GM12878 (cell line): ENCODE data around the gene TK1. TPM values are rescaled to one million over a fixed set of nuclear protein-coding genes. Genes with fewer than 3 reads are reported as not detected.

Experiments used
- ATAC-seq: fragments of 200-7000 bp; cut with Tn5 transposase; 3 replicates; pipeline ENCODE4 v1.9.1; 2020; ENCODE audit warnings: mild to moderate bottlenecking, moderate library complexity
- BruUV-seq: library from RNA; stranded (reverse); fragments of 400-500 nt; replicated peaks from 2 replicates; lab custom pipeline; 2021; lab: Mats Ljungman, UMichigan
- CTCF ChIA-PET: fragments of 300-600 bp; sonication (Branson Sonifier 250); formaldehyde crosslinking; extraction: SDS; loops from one replicate; lab custom pipeline; 2021; ENCODE audit warnings: inconsistent platforms; lab: Yijun Ruan, JAX
- POLR2A ChIA-PET: fragments of 350-600 bp; formaldehyde crosslinking; extraction: SDS; loops from one replicate; lab custom pipeline; 2021; ENCODE audit warnings: inconsistent platforms; lab: Charles Lee
- RAD21 ChIA-PET: fragments of 300-600 bp; sonication (Branson Sonifier 250); formaldehyde crosslinking; loops from one replicate; lab custom pipeline; 2023; ENCODE audit warnings: antibody characterized with exemption; ENCODE audit not compliant: unreplicated experiment; lab: Charles Lee
- SMC1A ChIA-PET: fragments of 300-600 bp; sonication (Branson Sonifier 250); formaldehyde crosslinking; loops from one replicate; lab custom pipeline; 2023; ENCODE audit not compliant: unreplicated experiment, uncharacterized antibody; lab: Charles Lee
- DNase-seq: peaks from one replicate; pipeline ENCODE4 v3.0.0-alpha.2; 2011; ENCODE audit warnings: low read depth, low spot score
- FAIRE-seq: peaks from 3 replicates; lab custom pipeline; 2011; peaks lifted over from hg19 to GRCh38; lab: Jason Lieb, UNC
- H2AFZ ChIP-seq: 2 replicates; pipeline ENCODE4 v1.6.0; 2011; ENCODE audit warnings: low read depth, low read length, control low read depth; ENCODE audit not compliant: control insufficient read depth
- H3K27ac ChIP-seq: 2 replicates; pipeline ENCODE4 v1.5.1; 2011; ENCODE audit warnings: control low read depth; ENCODE audit not compliant: control insufficient read depth, insufficient read depth
- H3K27me3 ChIP-seq, 2 experiments: replicated peaks in 1 of 2; 2 replicates each; pipeline versions ENCODE4 v1.6.0 to v1.6.1; 2011; ENCODE audit warnings: low read length in 1 of 2; ENCODE audit not compliant: control insufficient read depth in 2 of 2, insufficient read depth in 2 of 2
- H3K36me3 ChIP-seq, 2 experiments: 2 replicates each; pipeline ENCODE4 v1.5.1; 2011; ENCODE audit warnings: low read length in 1 of 2; ENCODE audit not compliant: control insufficient read depth in 2 of 2, insufficient read depth in 2 of 2
- H3K4me1 ChIP-seq: 2 replicates; pipeline ENCODE4 v1.6.1; 2011; ENCODE audit warnings: mild to moderate bottlenecking, low read length, moderate library complexity, mixed read lengths; ENCODE audit not compliant: control insufficient read depth, insufficient read depth
- H3K4me2 ChIP-seq: 2 replicates; pipeline ENCODE4 v1.6.0; 2011; ENCODE audit warnings: control low read depth; ENCODE audit not compliant: control insufficient read depth, insufficient read depth
- H3K4me3 ChIP-seq: fragments of 200-600 bp; sonication (generic); 2 replicates; pipeline ENCODE4 v1.5.1; 2016
- H3K79me2 ChIP-seq: 2 replicates; pipeline ENCODE4 v1.6.0; 2011; ENCODE audit warnings: low read length; ENCODE audit not compliant: control insufficient read depth, insufficient read depth
- H3K9ac ChIP-seq: 2 replicates; pipeline ENCODE4 v1.8.0; 2011; ENCODE audit warnings: low read length, control low read depth, mixed read lengths; ENCODE audit not compliant: control insufficient read depth, insufficient read depth
- H3K9me3 ChIP-seq: replicated peaks from 3 replicates; pipeline ENCODE4 v1.5.1; 2011; ENCODE audit warnings: mild to moderate bottlenecking, low read length; ENCODE audit not compliant: control insufficient read depth, insufficient read depth
- H4K20me1 ChIP-seq: 2 replicates; pipeline ENCODE4 v1.6.0; 2011; ENCODE audit not compliant: control insufficient read depth, insufficient read depth
- CBX5 ChIP-seq: sonication (generic); IDR thresholded peaks from 2 replicates; pipeline ENCODE4 v1.6.1; 2016; ENCODE audit warnings: low read depth, moderate library complexity, mild to moderate bottlenecking, inconsistent platforms
- IKZF1 ChIP-seq: fragments of 450-650 bp; conservative IDR thresholded peaks from 2 replicates; pipeline ENCODE4 v1.6.1; 2017; ENCODE audit warnings: antibody characterized with exemption, mild to moderate bottlenecking
- POLR2A ChIP-seq: IDR thresholded peaks from 2 replicates; pipeline ENCODE4 v1.6.1; 2011; ENCODE audit warnings: low read depth, mild to moderate bottlenecking, low read length
- POLR2AphosphoS2 ChIP-seq: IDR thresholded peaks from 2 replicates; pipeline ENCODE4 v1.6.1; 2011; ENCODE audit warnings: low read depth, mild to moderate bottlenecking, low read length, improper control_type of control experiment, moderate library complexity
- STAT3 ChIP-seq: IDR thresholded peaks from 2 replicates; pipeline ENCODE4 v1.6.1; 2011; ENCODE audit warnings: low read depth, low read length, improper control_type of control experiment
- WGBS: methylation state at CpG from one replicate; pipeline ENCODE4 v1.1.6; 2016; ENCODE audit warnings: low lambda C conversion rate; ENCODE audit not compliant: insufficient replicate concordance, insufficient coverage; ENCODE audit errors: missing lambda C conversion rate; 5-methylcytosine and 5-hydroxymethylcytosine counted together
- in situ Hi-C: fragments of 300-500 bp; cut with MboI; formaldehyde crosslinking; loops from 9 replicates; pipeline ENCODE4 v1.14.3; 2018; ENCODE audit warnings: mixed read lengths
- intact Hi-C: fragments of 100-400 bp; cut with micrococcal nuclease; formaldehyde crosslinking; loops from one replicate; pipeline ENCODE4 v1.14.2; 2022; ENCODE audit not compliant: unreplicated experiment
- polyA plus RNA-seq, 11 experiments: library from polyadenylated mRNA; depleted of rRNA in 4 of 11; unstranded in 6 of 11; stranded (reverse) in 5 of 11; fragments of >200 nt; fragmentation: Nextera tagmentation in 4 of 11; fragmentation: Illumina TruSeq in 1 of 11; extraction: Ambion mirVana in 4 of 11; extraction: Trizol in 1 of 11; gene quantifications; 1 replicate in 1 of 11; 2 replicates in 10 of 11; pipeline versions ENCODE4 v1.2.1 to v1.2.3, GENCODE V29; 2011 to 2016; ENCODE audit warnings: inconsistent platforms in 2 of 11, missing spikeins in 2 of 11, low read depth in 1 of 11
- total RNA-seq, 4 experiments: library from RNA; depleted of rRNA in 3 of 4; stranded (reverse); fragments of >200 nt in 3 of 4; fragmentation: Illumina TruSeq in 1 of 4; extraction: Trizol in 1 of 4; gene quantifications; 2 replicates each; pipeline versions ENCODE4 v1.2.1 to v1.2.3, GENCODE V29; 2013 to 2021

Gene TK1
- total and polyA plus RNA-seq, 10 of the 15 experiments (the other 5 are each of a cell fraction or from before 2014, with no cell fraction given), result 4.6 to 175 (median 77.9) TPM

DNA sequence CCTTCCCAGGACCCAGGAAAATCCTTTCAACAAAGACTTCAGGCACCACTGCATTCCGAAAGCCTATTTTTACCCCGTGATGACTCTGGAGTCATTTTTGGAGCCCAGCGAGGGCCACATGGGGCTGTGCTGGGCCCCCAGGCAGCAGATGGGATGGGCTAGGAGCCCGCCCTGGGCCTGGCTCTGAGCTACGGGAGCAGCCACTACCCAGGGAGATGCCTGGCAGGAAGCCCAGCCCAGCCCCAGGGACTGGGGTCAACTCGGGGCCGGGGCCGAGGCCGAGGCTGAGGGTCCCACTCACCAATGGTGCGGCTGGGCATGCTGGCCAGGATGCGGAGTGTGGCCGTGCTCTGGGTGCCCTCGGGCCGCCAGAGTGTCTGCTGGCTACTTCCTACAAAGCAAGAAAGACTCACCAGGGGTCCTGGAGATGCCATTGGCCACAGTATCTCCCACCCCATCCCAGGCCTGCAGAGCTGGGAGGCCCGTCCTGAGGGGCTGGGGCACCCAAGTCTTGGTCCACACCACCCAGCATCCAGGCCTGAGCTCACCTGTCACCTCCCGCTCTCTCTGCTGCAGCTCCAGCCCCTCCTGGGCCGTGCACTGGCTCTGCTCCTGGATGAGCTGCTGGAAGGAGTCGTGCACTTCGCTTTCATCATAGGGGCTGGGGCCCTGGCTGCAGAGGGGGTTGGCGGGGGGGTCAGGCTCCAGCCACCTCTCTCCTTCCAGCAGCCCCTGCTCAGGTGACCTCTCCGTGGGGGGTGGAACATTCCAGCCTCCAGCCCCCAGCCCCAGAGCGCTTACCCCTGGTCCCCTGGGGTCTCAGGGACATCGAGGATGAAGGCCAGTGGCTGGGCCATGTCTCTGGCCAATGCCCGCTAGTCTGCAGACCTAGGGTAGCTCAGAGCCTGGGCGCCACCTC is 60.6 kb downstream of the TK1 start:
- ChIA-PET RAD21 (interaction anchor here (0.9 to 3.9 kb wide), 10 partner anchors 8 to 106 kb away, joined by 4 to 29 read pairs (median 7); no protein-coding TSS in a partner anchor), SMC1A (interaction anchor here (1.1 to 2.9 kb wide), 6 partner anchors 10 to 55 kb away, joined by 3 to 10 read pairs (median 6); no protein-coding TSS in a partner anchor), POLR2A (interaction anchor here (0.9 to 8.0 kb wide), 9 partner anchors 10 to 107 kb away, joined by 3 to 85 read pairs (median 4); partner anchors contain the start of genes AFMID, SYNGR2 and TK1), CTCF (interaction anchor here (0.6 to 12.7 kb wide), 8 partner anchors 10 to 107 kb away, joined by 3 to 100 read pairs (median 5); no protein-coding TSS in a partner anchor)
- BruUV-seq, result no TSS peak
- no peaks in the 10 kb centered on the region for H3K27me3 ChIP-seq
- peaks cover 11 to 13% of the 10 kb centered on the region in 2 experiments for H3K36me3 ChIP-seq
- H3K9ac ChIP-seq, result peak overlapping the region; percentile 93
- H3K4me3 ChIP-seq, result peak overlapping the region; percentile 94
- DNase-seq (no peak), ATAC-seq (no peak), FAIRE-seq (no peak)
- WGBS, result 10% methylated on average over 21 of the region's 25 CpGs
- 0 out of 2 replicates have a peak, but pooled peaks have one; percentile 6 for TF ChIP-seq IKZF1
- TF ChIP-seq POLR2A, result peak; percentile 58
- TF ChIP-seq STAT3, result no peak
- TF ChIP-seq CBX5, result no peak
- peak; percentile 48 for TF ChIP-seq POLR2AphosphoS2
- peaks cover 98% of the 10 kb centered on the region for H3K79me2 ChIP-seq
- in situ Hi-C loops, result no loop called here
- H3K4me1 ChIP-seq, result peaks cover 73% of the 10 kb centered on the region
- peak overlapping the region; percentile 100 for H3K4me2 ChIP-seq
- H2AFZ ChIP-seq, result no peak overlapping the region
- no peaks in the 10 kb centered on the region for H3K9me3 ChIP-seq
- H4K20me1 ChIP-seq, result no peaks in the 10 kb centered on the region
- intact Hi-C loops, result no loop called here
- peak overlapping the region; percentile 95 for H3K27ac ChIP-seq
